C4-2B (cell line): ENCODE measurements around the gene RTN4.

ENCODE experiments used
- ZFX ChIP-seq: fragments of 450-650 bp; IDR thresholded peaks from 2 replicates; pipeline ENCODE4 v1.6.1; 2017
- TF ChIP-seq, protein P1 (sequence below): fragments of 450-650 bp; conservative IDR thresholded peaks from 2 replicates; pipeline ENCODE4 v1.5.1; 2017; ENCODE audit warnings: mild to moderate bottlenecking

DNA sequence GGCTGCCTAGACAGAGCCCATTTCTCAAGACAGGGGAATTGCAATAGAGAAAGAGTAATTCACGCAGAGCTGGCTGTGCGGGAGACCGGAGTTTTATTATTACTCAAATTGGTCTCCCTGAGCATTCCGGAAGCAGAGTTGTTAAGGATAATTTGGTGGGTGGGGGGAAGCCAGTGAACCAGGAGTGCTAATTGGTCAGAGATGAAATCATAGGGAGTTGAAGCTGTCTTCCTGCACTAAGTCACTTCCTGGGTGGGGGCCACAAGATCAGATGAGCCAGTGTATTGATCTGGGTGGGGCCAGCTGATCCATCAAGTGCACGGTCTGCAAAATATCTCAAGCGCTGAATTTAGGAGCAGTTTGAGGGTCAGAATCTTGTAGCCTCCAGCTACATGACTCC, 84.8 kb downstream of the RTN4 start:
- TF ChIP-seq, protein P1, sequence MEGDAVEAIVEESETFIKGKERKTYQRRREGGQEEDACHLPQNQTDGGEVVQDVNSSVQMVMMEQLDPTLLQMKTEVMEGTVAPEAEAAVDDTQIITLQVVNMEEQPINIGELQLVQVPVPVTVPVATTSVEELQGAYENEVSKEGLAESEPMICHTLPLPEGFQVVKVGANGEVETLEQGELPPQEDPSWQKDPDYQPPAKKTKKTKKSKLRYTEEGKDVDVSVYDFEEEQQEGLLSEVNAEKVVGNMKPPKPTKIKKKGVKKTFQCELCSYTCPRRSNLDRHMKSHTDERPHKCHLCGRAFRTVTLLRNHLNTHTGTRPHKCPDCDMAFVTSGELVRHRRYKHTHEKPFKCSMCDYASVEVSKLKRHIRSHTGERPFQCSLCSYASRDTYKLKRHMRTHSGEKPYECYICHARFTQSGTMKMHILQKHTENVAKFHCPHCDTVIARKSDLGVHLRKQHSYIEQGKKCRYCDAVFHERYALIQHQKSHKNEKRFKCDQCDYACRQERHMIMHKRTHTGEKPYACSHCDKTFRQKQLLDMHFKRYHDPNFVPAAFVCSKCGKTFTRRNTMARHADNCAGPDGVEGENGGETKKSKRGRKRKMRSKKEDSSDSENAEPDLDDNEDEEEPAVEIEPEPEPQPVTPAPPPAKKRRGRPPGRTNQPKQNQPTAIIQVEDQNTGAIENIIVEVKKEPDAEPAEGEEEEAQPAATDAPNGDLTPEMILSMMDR = no peak
- TF ChIP-seq ZFX = no peak
